Neural progenitor cell (in vitro differentiated cells): ENCODE results near the gene RAB37.

Source experiments
- EZH2 ChIP-seq: fragments of 200-600 bp; sonication (generic); IDR thresholded peaks from 2 replicates; pipeline ENCODE4 v1.6.1; 2017; ENCODE audit warnings: antibody characterized with exemption, mild to moderate bottlenecking, moderate library complexity
- EZH2phosphoT487 ChIP-seq: fragments of 200-600 bp; sonication (generic); IDR thresholded peaks from 2 replicates; pipeline ENCODE4 v1.6.1; 2017; ENCODE audit warnings: antibody characterized with exemption
- TF ChIP-seq, protein P1 (sequence below): fragments of 200-600 bp; sonication (generic); IDR thresholded peaks from 2 replicates; pipeline ENCODE4 v1.5.1; 2017; ENCODE audit warnings: antibody characterized with exemption, mild to moderate bottlenecking

- TF ChIP-seq, protein P1, sequence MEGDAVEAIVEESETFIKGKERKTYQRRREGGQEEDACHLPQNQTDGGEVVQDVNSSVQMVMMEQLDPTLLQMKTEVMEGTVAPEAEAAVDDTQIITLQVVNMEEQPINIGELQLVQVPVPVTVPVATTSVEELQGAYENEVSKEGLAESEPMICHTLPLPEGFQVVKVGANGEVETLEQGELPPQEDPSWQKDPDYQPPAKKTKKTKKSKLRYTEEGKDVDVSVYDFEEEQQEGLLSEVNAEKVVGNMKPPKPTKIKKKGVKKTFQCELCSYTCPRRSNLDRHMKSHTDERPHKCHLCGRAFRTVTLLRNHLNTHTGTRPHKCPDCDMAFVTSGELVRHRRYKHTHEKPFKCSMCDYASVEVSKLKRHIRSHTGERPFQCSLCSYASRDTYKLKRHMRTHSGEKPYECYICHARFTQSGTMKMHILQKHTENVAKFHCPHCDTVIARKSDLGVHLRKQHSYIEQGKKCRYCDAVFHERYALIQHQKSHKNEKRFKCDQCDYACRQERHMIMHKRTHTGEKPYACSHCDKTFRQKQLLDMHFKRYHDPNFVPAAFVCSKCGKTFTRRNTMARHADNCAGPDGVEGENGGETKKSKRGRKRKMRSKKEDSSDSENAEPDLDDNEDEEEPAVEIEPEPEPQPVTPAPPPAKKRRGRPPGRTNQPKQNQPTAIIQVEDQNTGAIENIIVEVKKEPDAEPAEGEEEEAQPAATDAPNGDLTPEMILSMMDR, result no peak
- TF ChIP-seq EZH2 (no peak), EZH2phosphoT487 (no peak)
These were observed 39.5 kb upstream of the RAB37 start for GRCh38 chr17:74697515-74697914.
